AG09309 (cell line): Measurements from ENCODE around the gene TM2D3.

ENCODE experiments used
- DNase-seq: peaks from one replicate; pipeline ENCODE4 v3.0.0-alpha.2; 2010; ENCODE audit warnings: low read depth
- H3K4me3 ChIP-seq: 2 replicates; pipeline ENCODE4 v1.5.1; 2011; ENCODE audit warnings: mild to moderate bottlenecking, low read depth, low read length, moderate library complexity; ENCODE audit not compliant: control insufficient read depth
- CTCF ChIP-seq: IDR thresholded peaks from 2 replicates; pipeline ENCODE4 v1.5.1; 2011; ENCODE audit warnings: mild to moderate bottlenecking, low read depth, low read length, inconsistent platforms; ENCODE audit not compliant: insufficient read depth, control insufficient read depth; ENCODE audit errors: missing control alignments

The TM2D3 gene

DNA sequence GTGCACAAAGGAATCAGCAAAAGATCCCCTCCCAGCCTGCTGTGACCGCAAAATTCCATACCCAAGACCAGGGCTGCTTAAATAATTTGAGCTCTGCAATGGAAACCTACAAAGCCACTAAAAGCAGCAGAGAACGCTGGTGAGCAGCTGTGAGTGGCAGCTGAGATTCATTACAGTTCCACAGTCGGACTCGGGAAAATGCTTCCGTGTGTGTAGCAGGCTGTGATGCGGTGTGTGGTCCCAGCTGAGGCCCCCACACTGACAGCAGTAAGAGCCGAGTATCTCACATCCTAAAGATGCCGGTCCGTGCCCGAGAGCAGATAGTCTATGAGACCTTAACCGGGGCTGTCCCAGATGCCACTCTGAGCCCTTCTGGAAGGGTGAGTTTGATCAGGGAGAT is 37.4 kb downstream of the TM2D3 start:
- H3K4me3 ChIP-seq: no peak overlapping the region
- DNase-seq: no peak
- TF ChIP-seq CTCF: no peak

DNA sequence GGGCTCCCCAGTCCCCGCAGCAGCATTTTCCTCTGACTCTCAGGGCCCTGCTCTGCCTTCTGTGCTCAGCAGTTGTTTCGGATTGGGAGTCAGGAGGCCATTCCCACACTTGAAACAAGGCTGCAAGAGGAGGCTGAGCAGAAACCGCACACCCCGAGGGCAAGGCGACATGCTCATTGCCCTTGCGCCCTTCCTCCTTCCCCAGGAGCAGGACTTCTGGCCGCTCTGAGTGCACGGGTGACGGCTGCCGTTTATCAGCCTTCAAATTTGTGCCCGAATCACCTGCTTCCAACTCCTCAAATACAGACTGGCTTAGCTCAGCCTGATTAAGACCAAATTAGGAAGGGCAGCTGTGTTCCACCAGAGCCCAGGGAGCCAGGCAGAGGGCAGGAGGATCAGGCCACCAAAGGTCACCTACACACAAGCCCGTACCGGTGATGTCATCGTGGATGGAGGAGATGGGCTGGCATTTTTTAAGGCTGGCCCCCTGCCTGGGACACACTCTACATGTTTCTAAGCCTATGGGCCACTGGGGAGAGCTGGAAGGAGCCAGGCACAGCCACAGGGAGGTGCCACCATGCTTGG is 38.1 kb downstream of the TM2D3 start:
- DNase-seq: no peak
- no peak for TF ChIP-seq CTCF
- no peak overlapping the region for H3K4me3 ChIP-seq

- H3K4me3 ChIP-seq: no peak overlapping the region
- DNase-seq: no peak
- TF ChIP-seq CTCF: no peak
Measured at GRCh38 chr15:101613130-101614000, 38.8 kb downstream of the TM2D3 start.

DNA sequence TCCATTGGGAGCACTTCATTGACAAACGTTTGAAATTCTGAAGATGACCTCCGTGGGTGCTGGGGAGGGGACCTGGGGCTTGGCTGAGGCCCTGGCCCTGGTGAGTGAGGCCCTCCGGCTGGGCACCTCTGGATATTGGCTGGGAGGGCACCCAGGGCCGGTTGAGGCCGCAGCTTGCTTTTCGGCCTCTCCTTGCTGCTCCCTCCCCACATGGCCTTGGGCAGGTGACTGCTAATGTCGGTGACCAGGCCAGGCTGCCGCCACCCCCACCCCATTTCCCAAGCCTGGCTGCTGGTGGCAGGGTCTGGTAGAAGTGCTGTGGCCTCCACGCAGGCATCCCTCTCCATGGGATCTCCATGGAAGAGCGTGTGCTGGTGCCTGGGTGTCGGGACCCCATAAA is 39.5 kb downstream of the TM2D3 start:
- DNase-seq: no peak
- no peak for TF ChIP-seq CTCF
- no peak overlapping the region for H3K4me3 ChIP-seq

DNA sequence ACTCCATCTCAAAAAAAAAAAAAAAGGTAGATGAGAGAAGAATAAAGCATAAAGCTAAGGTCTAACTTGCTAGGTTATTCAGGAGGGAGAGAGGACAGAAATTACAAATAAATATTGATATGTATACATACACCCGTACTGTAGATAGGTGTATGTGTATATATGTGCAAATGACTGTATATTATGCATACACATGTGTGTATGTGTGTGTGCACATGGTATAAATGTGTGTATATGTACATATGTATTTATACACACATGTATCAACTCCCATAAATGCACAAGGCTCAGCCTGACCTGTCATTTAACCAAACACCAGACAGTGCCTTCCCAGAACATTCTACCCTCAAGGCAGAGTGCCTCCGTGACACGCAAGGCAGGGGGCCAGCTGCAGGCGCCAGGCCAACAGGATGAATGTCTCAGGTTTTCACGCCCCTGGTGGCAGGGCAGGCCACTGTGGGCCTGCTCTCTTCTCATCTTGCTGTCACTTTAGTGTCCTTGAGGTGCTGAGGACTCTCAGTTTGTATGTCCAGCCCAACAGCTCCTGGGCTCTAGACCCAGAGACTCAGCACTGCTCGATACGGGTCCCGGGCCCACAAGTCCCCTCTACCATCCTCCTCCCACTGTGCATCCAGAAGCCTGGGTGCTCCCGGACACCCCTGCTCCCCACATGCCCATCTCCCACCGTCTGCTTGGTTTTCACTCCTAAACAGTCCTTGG is 40.4 kb downstream of the TM2D3 start:
- DNase-seq: no peak
- H3K4me3 ChIP-seq: no peak overlapping the region
- no peak for TF ChIP-seq CTCF

- no peak for DNase-seq
- TF ChIP-seq CTCF: no peak
- no peak overlapping the region for H3K4me3 ChIP-seq
Measured at GRCh38 chr15:101611007-101611406, 41.2 kb downstream of the TM2D3 start.
